A673 (cell line): ENCODE measurements around the gene PCCA. TPM values are rescaled to one million over a fixed set of nuclear protein-coding genes. Genes with fewer than 3 reads are reported as not detected.

Source experiments
- BruUV-seq: library from RNA; stranded (reverse); fragments of 400-500 nt; replicated peaks from 2 replicates; lab custom pipeline; 2021; lab: Mats Ljungman, UMichigan
- CTCF ChIA-PET: fragments of 300-600 bp; sonication (Branson Sonifier 250); formaldehyde crosslinking; loops from one replicate; lab custom pipeline; 2022; ENCODE audit warnings: antibody characterized with exemption; lab: Charles Lee
- POLR2A ChIA-PET: fragments of 300-600 bp; sonication (Branson Sonifier 250); formaldehyde crosslinking; loops from one replicate; lab custom pipeline; 2022; ENCODE audit warnings: antibody characterized with exemption; ENCODE audit not compliant: low non-redundant PET; lab: Charles Lee
- DNase-seq: peaks from one replicate; pipeline ENCODE4 v3.0.0-alpha.2; 2015; ENCODE audit warnings: low spot score
- H3K27ac ChIP-seq: fragments of 200-600 bp; sonication (generic); 2 replicates; pipeline ENCODE4 v1.5.1; 2016; ENCODE audit warnings: mixed run types, low read depth, mild to moderate bottlenecking, mixed read lengths, antibody characterized with exemption, low read length; ENCODE audit not compliant: poor library complexity, severe bottlenecking
- H3K27me3 ChIP-seq: fragments of 200-600 bp; sonication (generic); replicated peaks from 2 replicates; pipeline ENCODE4 v1.6.1; 2017; ENCODE audit warnings: mixed run types, low read depth, mild to moderate bottlenecking, mixed read lengths, antibody characterized with exemption, low read length; ENCODE audit not compliant: insufficient read depth, poor library complexity
- H3K36me3 ChIP-seq: fragments of 200-600 bp; sonication (generic); 2 replicates; pipeline ENCODE4 v1.6.1; 2016; ENCODE audit warnings: mixed run types, mild to moderate bottlenecking, mixed read lengths, antibody characterized with exemption, low read length; ENCODE audit not compliant: insufficient read depth, poor library complexity, severe bottlenecking
- H3K4me1 ChIP-seq: fragments of 200-600 bp; sonication (generic); 2 replicates; pipeline ENCODE4 v1.6.1; 2017; ENCODE audit warnings: mixed run types, mild to moderate bottlenecking, mixed read lengths, antibody characterized with exemption, low read length; ENCODE audit not compliant: insufficient read depth, poor library complexity, severe bottlenecking
- H3K4me3 ChIP-seq: fragments of 200-600 bp; sonication (generic); 2 replicates; pipeline ENCODE4 v1.5.1; 2016; ENCODE audit warnings: low read depth, mixed run types, mild to moderate bottlenecking, mixed read lengths, low read length; ENCODE audit not compliant: poor library complexity, severe bottlenecking
- H3K9me3 ChIP-seq: fragments of 200-600 bp; sonication (generic); 2 replicates; pipeline ENCODE4 v1.6.1; 2016; ENCODE audit warnings: mixed run types, low read depth, mild to moderate bottlenecking, mixed read lengths, antibody characterized with exemption, low read length; ENCODE audit not compliant: poor library complexity, severe bottlenecking
- EZH2 ChIP-seq: fragments of 200-600 bp; sonication (generic); IDR thresholded peaks from 2 replicates; pipeline ENCODE4 v1.6.1; 2017; ENCODE audit warnings: borderline replicate concordance, low read depth, mild to moderate bottlenecking, mixed read lengths, antibody characterized with exemption, low read length; ENCODE audit not compliant: poor library complexity, severe bottlenecking
- intact Hi-C: fragments of 100-400 bp; cut with micrococcal nuclease; formaldehyde crosslinking; loops from one replicate; pipeline ENCODE4 v1.10.0; 2022; ENCODE audit not compliant: unreplicated experiment
- total RNA-seq: library from RNA; stranded (reverse); gene quantifications from 2 replicates; pipeline ENCODE4 v1.2.3, GENCODE V29; 2021
- TF ChIP-seq, protein P1 (sequence below): fragments of 300-800, 200-600 bp; sonication (generic); conservative IDR thresholded peaks from 2 replicates; pipeline ENCODE4 v1.5.1; 2017; ENCODE audit warnings: low read depth, mild to moderate bottlenecking, antibody characterized with exemption, low read length, moderate library complexity, mixed read lengths

PCCA gene
- total RNA-seq, 1 experiment from 2014 or later, result 93.0 TPM

DNA sequence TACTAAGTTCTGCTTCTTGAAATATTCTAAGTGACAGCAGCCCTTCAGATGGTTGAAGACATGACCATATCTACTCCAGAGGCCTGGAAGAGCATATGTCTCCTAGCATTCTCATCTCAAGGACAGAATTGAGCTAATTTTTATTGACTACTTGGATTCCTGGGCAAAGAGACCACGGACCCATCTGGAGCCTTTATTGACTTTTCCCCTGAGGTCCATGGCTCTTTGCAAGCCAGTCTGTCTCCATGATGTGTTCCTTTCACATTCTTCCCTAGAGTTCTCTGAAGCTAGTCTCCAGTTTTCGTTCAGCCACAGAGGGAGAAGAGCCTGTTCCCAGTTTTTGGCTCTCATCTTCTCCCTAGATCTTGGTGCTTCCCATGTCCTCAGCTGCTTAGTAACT lies 202.7 kb downstream of the PCCA start:
- peak overlapping the region; percentile 98 for H3K27ac ChIP-seq
- no peak for TF ChIP-seq EZH2
- H3K4me1 ChIP-seq, result peaks cover 82% of the 10 kb centered on the region
- ChIA-PET CTCF (no interaction called here), POLR2A (no interaction called here)
- no peaks in the 10 kb centered on the region for H3K36me3 ChIP-seq
- no peaks in the 10 kb centered on the region for H3K27me3 ChIP-seq
- H3K9me3 ChIP-seq, result no peaks in the 10 kb centered on the region
- H3K4me3 ChIP-seq, result no peak overlapping the region
- DNase-seq, result no peak
- intact Hi-C loops, result no loop called here
- BruUV-seq, result no TSS peak

- BruUV-seq, result no TSS peak
- CTCF ChIA-PET, result interaction anchor here (0.8 to 1.0 kb wide), 3 partner anchors 217 to 641 kb away, joined by 3 to 4 read pairs (median 3); no protein-coding TSS in a partner anchor
- H3K4me3 ChIP-seq, result peak overlapping the region; percentile 1
- POLR2A ChIA-PET, result no interaction called here
- H3K27ac ChIP-seq, result peak overlapping the region; percentile 98
- intact Hi-C loops, result loop anchor here (5.0 kb wide), 3 partner anchors 165 to 820 kb away; no protein-coding TSS in a partner anchor
- H3K27me3 ChIP-seq, result no peaks in the 10 kb centered on the region
- H3K36me3 ChIP-seq, result no peaks in the 10 kb centered on the region
- H3K4me1 ChIP-seq, result peaks cover 83% of the 10 kb centered on the region
- no peak for TF ChIP-seq EZH2
- TF ChIP-seq, protein P1, sequence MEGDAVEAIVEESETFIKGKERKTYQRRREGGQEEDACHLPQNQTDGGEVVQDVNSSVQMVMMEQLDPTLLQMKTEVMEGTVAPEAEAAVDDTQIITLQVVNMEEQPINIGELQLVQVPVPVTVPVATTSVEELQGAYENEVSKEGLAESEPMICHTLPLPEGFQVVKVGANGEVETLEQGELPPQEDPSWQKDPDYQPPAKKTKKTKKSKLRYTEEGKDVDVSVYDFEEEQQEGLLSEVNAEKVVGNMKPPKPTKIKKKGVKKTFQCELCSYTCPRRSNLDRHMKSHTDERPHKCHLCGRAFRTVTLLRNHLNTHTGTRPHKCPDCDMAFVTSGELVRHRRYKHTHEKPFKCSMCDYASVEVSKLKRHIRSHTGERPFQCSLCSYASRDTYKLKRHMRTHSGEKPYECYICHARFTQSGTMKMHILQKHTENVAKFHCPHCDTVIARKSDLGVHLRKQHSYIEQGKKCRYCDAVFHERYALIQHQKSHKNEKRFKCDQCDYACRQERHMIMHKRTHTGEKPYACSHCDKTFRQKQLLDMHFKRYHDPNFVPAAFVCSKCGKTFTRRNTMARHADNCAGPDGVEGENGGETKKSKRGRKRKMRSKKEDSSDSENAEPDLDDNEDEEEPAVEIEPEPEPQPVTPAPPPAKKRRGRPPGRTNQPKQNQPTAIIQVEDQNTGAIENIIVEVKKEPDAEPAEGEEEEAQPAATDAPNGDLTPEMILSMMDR, result no peak
- H3K9me3 ChIP-seq, result no peaks in the 10 kb centered on the region
- peak; percentile 50 for DNase-seq
Measured at GRCh38 chr13:100297413-100297812, 208.5 kb downstream of the PCCA start.

GRCh38 chr13:100298116-100298681 lies 209.3 kb downstream of the PCCA start:
- ChIA-PET POLR2A (interaction anchor here (0.6 to 1.2 kb wide), 7 partner anchors 63 to 642 kb away, joined by 3 to 11 read pairs (median 5); partner anchors contain the start of gene ZIC2), CTCF (interaction anchor here (0.6 to 1.3 kb wide), 4 partner anchors 63 to 341 kb away, joined by 3 to 20 read pairs (median 5); no protein-coding TSS in a partner anchor)
- no peaks in the 10 kb centered on the region for H3K9me3 ChIP-seq
- H3K27me3 ChIP-seq, result no peaks in the 10 kb centered on the region
- DNase-seq, result peak; percentile 95
- H3K27ac ChIP-seq, result peak overlapping the region; percentile 98
- no TSS peak for BruUV-seq
- H3K36me3 ChIP-seq, result no peaks in the 10 kb centered on the region
- H3K4me3 ChIP-seq, result no peak overlapping the region
- peaks cover 84% of the 10 kb centered on the region for H3K4me1 ChIP-seq
- intact Hi-C loops, result loop anchor here (1.0 to 5.0 kb wide), 6 partner anchors 63 to 819 kb away; no protein-coding TSS in a partner anchor
- TF ChIP-seq EZH2, result no peak
- TF ChIP-seq, protein P1, result no peak
